Measurements from ENCODE around the gene MATN1. TPM values are rescaled to one million over a fixed set of nuclear protein-coding genes. Genes with fewer than 3 reads are reported as not detected.

Gene MATN1
- total and polyA plus RNA-seq, 5 donors from 2014 or later, result 1.9 TPM; not detected in 4

DNA sequence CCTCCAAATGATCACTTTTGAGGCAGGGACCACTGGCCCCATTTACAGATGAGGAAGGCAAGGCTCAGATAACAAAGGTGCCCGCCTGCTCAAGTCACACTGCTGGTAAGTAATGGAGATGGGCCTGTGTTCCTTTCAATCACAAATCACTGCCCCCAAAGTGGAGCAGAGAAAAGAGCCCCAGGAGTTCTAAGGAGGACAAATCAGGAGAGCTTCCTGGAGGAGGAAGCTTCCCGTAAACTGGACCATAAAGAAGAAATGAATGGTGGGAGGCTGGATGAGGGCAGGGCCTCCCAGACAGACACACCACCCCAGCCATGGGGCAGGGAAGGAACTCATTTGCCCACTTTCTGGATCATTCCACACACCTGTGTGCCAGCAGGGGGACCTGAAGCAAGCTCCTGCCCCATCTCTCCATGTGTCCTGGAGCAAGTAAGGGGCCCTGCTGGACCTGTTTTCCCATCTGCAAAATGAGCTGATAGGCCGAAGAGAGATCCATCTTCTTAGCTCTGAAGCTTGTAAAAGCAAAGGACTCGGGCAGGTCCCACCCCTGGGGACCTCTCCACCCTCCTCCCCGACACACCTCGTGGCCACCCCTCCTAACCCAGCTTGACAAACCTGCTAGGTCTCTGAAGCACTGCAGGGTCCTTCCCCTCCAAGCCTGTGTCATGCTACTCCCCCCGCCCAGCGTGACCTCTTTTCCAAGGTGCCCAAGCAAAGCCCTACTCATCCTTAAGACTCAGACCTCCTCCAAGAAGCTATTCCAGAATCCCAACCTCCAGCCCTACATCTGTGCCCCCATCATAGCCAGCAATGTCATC is 28.7 kb upstream of the MATN1 start:
- Histone ChIP-seq H3K27me3 (ENCODE audit: control insufficient read depth, insufficient read depth, low read length) (no peaks in the 10 kb centered on the region), H3K4me3 (ENCODE audit: low read depth, low read length) (peak overlapping the region; percentile 37), H3K9me3 (ENCODE audit: control insufficient read depth in 2 of 2, low read length in 2 of 2) (no peaks in the 10 kb centered on the region), H3K27ac (ENCODE audit: insufficient read depth, low read length, poor library complexity, severe bottlenecking) (peak overlapping the region; percentile 94), H3K36me3 (ENCODE audit: control insufficient read depth, insufficient read depth, low read length) (peaks cover 17% of the 10 kb centered on the region), H3K4me1 (ENCODE audit: control insufficient read depth, insufficient read depth, low read length, poor library complexity, severe bottlenecking) (peaks cover 100% of the 10 kb centered on the region)
- Mint-ChIP-seq H3K4me3 (peak overlapping the region; percentile 88 to 99 (median 92)), H3K27me3 (peaks cover 4% of the 10 kb centered on the region), H3K27ac (peak overlapping the region; percentile 97 to 98 (median 98)), H3K4me1 (peaks cover 13 to 91% (median 64%) of the 10 kb centered on the region in 4 donors), H3K9me3 (no peaks in the 10 kb centered on the region), H3K36me3 (peaks cover 39% of the 10 kb centered on the region)
- no peak for ATAC-seq (ENCODE audit: low read depth in 2 of 2)
- no peak for DNase-seq

DNA sequence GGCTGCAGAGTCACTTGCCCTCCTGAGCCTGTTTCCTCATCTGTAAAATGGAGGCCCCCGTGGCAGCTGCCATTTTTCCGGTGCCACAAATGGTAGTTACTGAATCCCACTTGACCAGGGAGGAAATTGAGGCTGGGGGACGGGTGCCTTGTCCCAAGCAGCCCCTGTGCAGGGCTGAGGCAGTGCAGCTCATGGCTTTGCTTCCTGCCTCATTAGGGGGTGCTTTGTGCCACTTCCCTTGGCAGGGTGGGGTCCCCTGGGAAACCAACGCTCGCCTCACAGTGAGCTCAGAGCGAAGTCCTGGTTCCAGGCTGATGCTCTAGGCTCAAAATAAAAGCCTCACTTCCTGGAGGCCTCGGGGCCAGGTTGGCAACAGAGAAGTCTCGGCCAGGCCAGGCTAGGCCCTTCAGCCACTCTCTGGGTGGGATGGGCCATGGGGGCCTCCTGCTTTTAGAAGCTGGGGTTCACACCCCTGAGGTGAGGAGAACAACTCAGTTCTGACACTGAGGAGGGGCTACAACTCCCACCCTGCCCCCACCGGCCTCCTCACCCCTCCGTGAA is 27.4 kb upstream of the MATN1 start:
- Mint-ChIP-seq H3K27ac (peak overlapping the region; percentile 97 to 98 (median 98)), H3K27me3 (peaks cover 4% of the 10 kb centered on the region), H3K36me3 (peaks cover 47% of the 10 kb centered on the region), H3K4me1 (peaks cover 13 to 99% (median 74%) of the 10 kb centered on the region in 4 donors), H3K9me3 (no peaks in the 10 kb centered on the region), H3K4me3 (peak overlapping the region; percentile 77 to 99 (median 92))
- H3K27me3 ChIP-seq (ENCODE audit: control insufficient read depth, insufficient read depth, low read length), result no peaks in the 10 kb centered on the region
- no peaks in the 10 kb centered on the region for H3K9me3 ChIP-seq (ENCODE audit: control insufficient read depth in 2 of 2, low read length in 2 of 2)
- peak overlapping the region; percentile 94 for H3K27ac ChIP-seq (ENCODE audit: insufficient read depth, low read length, poor library complexity, severe bottlenecking)
- ATAC-seq (ENCODE audit: low read depth in 2 of 2), result no peak
- H3K4me1 ChIP-seq (ENCODE audit: control insufficient read depth, insufficient read depth, low read length, poor library complexity, severe bottlenecking), result peaks cover 100% of the 10 kb centered on the region
- peak overlapping the region; percentile 74 for H3K4me3 ChIP-seq (ENCODE audit: low read depth, low read length)
- peak in 1 of 3 donors; percentile 60 for DNase-seq
- peaks cover 22% of the 10 kb centered on the region for H3K36me3 ChIP-seq (ENCODE audit: control insufficient read depth, insufficient read depth, low read length)

DNA sequence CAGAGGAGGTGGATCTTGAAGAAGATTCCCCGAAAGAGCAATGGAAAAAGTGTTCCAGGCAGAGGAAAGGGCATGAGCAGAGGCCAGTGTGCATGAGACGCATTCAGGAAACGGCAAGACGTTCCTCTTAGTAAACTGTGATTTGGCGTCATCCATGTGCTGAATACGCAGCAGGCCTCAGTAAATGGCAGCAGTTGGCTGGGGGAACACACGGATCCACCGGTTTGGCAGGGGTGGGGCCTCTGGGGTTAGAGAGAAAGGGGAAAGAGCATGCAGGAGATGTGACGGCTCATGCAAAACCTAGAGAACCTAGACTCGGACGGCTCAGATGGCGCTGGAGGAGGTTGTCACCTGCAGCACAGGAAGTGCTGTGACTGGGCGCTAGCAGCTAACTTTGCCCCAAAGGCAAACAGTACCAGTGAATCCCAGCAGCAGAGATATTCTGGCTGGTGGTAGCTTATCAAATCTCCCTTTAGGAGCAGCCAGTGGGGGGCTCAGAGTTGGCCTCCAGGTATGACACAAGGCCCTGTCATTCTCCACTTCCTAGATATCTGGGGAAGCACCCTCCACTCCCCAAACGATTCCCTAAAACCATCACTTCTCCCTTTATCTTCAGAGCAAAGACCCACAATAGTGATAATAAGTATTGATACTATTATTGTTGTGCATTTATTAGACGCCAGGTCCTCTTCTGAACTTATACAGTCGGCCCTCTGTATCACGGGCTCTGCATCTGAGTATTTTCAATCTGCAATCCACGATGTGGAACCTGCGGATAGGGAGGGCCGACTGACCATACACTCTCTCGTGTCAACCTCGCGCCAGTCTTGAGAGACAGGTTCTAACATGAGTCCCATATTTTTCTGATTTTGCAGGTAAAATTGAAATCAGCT is 26.6 kb upstream of the MATN1 start:
- Histone ChIP-seq H3K9me3 (ENCODE audit: control insufficient read depth in 2 of 2, low read length in 2 of 2) (no peaks in the 10 kb centered on the region), H3K36me3 (ENCODE audit: control insufficient read depth, insufficient read depth, low read length) (peaks cover 22% of the 10 kb centered on the region), H3K4me3 (ENCODE audit: low read depth, low read length) (peak overlapping the region; percentile 74), H3K4me1 (ENCODE audit: control insufficient read depth, insufficient read depth, low read length, poor library complexity, severe bottlenecking) (peaks cover 100% of the 10 kb centered on the region), H3K27ac (ENCODE audit: insufficient read depth, low read length, poor library complexity, severe bottlenecking) (peak overlapping the region; percentile 94), H3K27me3 (ENCODE audit: control insufficient read depth, insufficient read depth, low read length) (no peaks in the 10 kb centered on the region)
- peaks cover 13 to 100% (median 76%) of the 10 kb centered on the region in 4 donors for H3K4me1 Mint-ChIP-seq
- H3K9me3 Mint-ChIP-seq, result no peaks in the 10 kb centered on the region
- H3K27me3 Mint-ChIP-seq, result peaks cover 4% of the 10 kb centered on the region
- DNase-seq (peak; percentile 57 to 90 (median 74)), ATAC-seq (ENCODE audit: low read depth in 2 of 2) (peak; percentile 74 to 75)
- peak overlapping the region; percentile 97 to 98 (median 98) for H3K27ac Mint-ChIP-seq
- peaks cover 44% of the 10 kb centered on the region for H3K36me3 Mint-ChIP-seq
- peak overlapping the region; percentile 77 to 99 (median 92) for H3K4me3 Mint-ChIP-seq

DNA sequence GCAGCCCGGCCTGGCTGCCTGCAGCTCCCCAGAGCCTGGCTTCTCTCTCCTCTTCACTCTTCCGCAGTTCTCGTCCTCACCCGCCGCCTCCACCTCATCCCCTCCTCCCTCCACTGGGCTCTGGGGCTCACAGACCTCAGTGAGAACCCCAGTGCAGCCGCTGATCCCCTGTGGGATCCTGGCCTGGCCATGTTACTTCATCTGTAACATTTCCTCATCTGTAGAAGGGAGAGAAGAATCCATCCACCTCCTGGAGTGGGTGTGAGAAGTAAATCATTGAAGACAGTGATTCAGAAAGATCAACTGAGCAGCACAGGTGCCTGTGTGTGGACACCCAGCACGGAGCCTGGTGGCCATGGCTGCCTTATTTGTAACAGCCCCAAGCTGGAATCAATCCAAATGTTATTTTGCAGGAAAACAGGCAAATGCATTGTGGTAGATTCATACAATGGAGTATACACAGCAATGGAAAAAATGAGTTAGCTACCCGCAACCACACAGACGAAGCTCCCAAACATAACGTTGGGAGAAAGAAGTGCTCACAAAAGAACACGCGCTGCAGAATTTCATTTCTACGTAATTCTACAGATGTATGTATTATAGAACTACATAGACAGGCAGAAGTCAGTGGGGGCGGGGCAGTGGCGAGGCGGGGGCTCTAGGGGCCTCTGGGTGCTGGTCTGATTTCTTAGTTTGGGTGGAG is 25.5 kb upstream of the MATN1 start:
- peaks cover 100% of the 10 kb centered on the region for H3K4me1 ChIP-seq (ENCODE audit: control insufficient read depth, insufficient read depth, low read length, poor library complexity, severe bottlenecking)
- Mint-ChIP-seq H3K27ac (peak overlapping the region; percentile 97 to 98 (median 98)), H3K36me3 (peaks cover 42% of the 10 kb centered on the region), H3K27me3 (peaks cover 2% of the 10 kb centered on the region), H3K4me1 (peaks cover 12 to 100% (median 80%) of the 10 kb centered on the region in 4 donors), H3K9me3 (no peaks in the 10 kb centered on the region), H3K4me3 (peak overlapping the region; percentile 77 to 99 (median 92))
- peaks cover 22% of the 10 kb centered on the region for H3K36me3 ChIP-seq (ENCODE audit: control insufficient read depth, insufficient read depth, low read length)
- peak overlapping the region; percentile 74 for H3K4me3 ChIP-seq (ENCODE audit: low read depth, low read length)
- no peak for DNase-seq
- peak overlapping the region; percentile 94 for H3K27ac ChIP-seq (ENCODE audit: insufficient read depth, low read length, poor library complexity, severe bottlenecking)
- no peaks in the 10 kb centered on the region for H3K27me3 ChIP-seq (ENCODE audit: control insufficient read depth, insufficient read depth, low read length)
- no peak for ATAC-seq (ENCODE audit: low read depth in 2 of 2)
- H3K9me3 ChIP-seq (ENCODE audit: control insufficient read depth in 2 of 2, low read length in 2 of 2), result no peaks in the 10 kb centered on the region

DNA sequence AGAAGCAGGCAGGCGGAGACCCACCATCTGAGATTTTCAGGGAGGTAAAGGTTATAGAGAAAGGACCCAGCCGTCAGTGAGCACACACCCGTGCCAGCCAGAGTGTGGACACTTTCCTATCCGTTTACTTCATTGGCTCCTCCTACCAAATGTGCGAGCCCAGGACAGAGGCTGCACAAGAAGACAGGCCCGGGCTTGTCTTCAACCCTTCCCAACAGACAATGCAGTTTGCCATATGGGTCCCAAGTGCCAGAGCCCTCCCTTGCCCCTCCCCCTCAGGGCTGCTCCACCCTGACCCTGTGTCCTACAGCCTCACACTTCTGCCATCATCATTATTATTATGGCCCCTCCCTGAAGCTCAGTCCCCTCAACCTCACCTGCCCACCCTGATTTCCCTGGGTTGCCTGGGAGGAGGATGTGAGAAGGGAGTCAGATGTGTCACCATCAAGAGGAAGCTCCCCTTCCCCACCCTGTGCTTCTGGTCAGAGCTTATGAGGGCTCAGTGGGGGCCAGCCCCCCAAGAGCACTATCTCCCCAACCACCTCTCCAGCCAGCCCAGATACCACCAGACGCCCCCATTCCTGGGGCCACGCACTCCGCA is 24.8 kb upstream of the MATN1 start:
- Mint-ChIP-seq H3K4me3 (peak overlapping the region; percentile 77 to 99 (median 92)), H3K27me3 (peaks cover 5% of the 10 kb centered on the region), H3K36me3 (peaks cover 41% of the 10 kb centered on the region), H3K9me3 (no peaks in the 10 kb centered on the region), H3K4me1 (peaks cover 12 to 100% (median 80%) of the 10 kb centered on the region in 4 donors), H3K27ac (peak overlapping the region; percentile 97 to 98 (median 98))
- H3K27ac ChIP-seq (ENCODE audit: insufficient read depth, low read length, poor library complexity, severe bottlenecking), result peak overlapping the region; percentile 94
- H3K4me3 ChIP-seq (ENCODE audit: low read depth, low read length), result peak overlapping the region; percentile 74
- no peak for ATAC-seq (ENCODE audit: low read depth in 2 of 2)
- no peaks in the 10 kb centered on the region for H3K9me3 ChIP-seq (ENCODE audit: control insufficient read depth in 2 of 2, low read length in 2 of 2)
- H3K4me1 ChIP-seq (ENCODE audit: control insufficient read depth, insufficient read depth, low read length, poor library complexity, severe bottlenecking), result peaks cover 100% of the 10 kb centered on the region
- H3K27me3 ChIP-seq (ENCODE audit: control insufficient read depth, insufficient read depth, low read length), result no peaks in the 10 kb centered on the region
- peaks cover 22% of the 10 kb centered on the region for H3K36me3 ChIP-seq (ENCODE audit: control insufficient read depth, insufficient read depth, low read length)
- DNase-seq, result no peak

DNA sequence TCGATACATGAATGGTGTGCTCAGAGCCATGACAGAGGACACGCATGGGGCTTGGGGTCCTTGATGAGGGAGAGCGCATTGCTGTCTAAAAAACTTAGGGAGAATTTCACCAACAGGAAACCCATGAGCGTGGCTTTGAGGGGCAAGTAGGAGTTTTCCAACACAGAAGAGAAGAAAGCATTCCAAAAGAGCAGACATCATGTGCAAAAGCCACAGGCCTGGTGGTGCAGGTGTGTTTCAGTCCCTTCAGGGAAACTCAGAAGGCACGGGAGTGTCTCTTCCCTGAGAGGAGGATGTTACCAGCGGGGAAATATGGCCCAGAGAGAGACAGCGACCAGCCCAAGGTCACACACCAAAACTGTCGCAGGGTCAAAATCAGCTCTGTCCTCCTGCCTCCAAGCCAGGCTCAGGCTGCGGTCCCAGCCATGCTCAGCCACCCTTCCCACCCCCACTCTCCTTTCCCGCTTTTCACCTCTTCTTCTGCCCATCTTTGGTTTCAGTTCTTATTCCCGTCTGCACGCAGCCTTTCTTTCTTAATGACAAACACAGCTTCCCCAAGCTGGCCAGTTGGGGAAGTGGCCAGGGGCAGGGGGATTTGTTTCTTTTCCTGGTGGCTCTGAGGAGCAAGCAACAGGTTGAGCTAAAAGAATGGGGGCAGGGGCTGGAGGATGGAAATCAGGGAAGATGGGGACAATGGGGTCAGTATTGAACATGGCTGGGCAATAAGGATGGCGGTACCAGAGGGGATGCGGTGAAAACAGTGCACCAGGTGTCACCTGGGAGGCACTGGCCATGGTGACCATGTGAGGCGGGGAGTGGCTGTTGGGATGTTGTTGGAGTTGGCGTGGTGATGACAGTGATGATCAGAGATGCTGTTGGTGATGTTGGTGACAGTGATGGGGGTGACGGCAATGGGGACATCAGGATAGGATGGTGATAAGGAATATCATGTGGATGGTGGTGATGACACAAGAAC is 23.9 kb upstream of the MATN1 start:
- ATAC-seq (ENCODE audit: low read depth in 2 of 2), result no peak
- peak overlapping the region; percentile 51 for H3K4me3 ChIP-seq (ENCODE audit: low read depth, low read length)
- H3K4me1 Mint-ChIP-seq, result peaks cover 12 to 100% (median 80%) of the 10 kb centered on the region in 4 donors
- no peak for DNase-seq
- H3K27ac ChIP-seq (ENCODE audit: insufficient read depth, low read length, poor library complexity, severe bottlenecking), result peak overlapping the region; percentile 94
- H3K36me3 ChIP-seq (ENCODE audit: control insufficient read depth, insufficient read depth, low read length), result peaks cover 19% of the 10 kb centered on the region
- peak overlapping the region; percentile 77 to 99 (median 92) for H3K4me3 Mint-ChIP-seq
- peaks cover 5% of the 10 kb centered on the region for H3K27me3 Mint-ChIP-seq
- no peaks in the 10 kb centered on the region for H3K9me3 ChIP-seq (ENCODE audit: control insufficient read depth in 2 of 2, low read length in 2 of 2)
- no peaks in the 10 kb centered on the region for H3K9me3 Mint-ChIP-seq
- H3K36me3 Mint-ChIP-seq, result peaks cover 38% of the 10 kb centered on the region
- peaks cover 100% of the 10 kb centered on the region for H3K4me1 ChIP-seq (ENCODE audit: control insufficient read depth, insufficient read depth, low read length, poor library complexity, severe bottlenecking)
- peak overlapping the region; percentile 97 to 98 (median 98) for H3K27ac Mint-ChIP-seq
- no peaks in the 10 kb centered on the region for H3K27me3 ChIP-seq (ENCODE audit: control insufficient read depth, insufficient read depth, low read length)
